HG03175 (cell line): ENCODE measurements around the gene ADAMTS14.

Experiments
- ATAC-seq: cut with Tn5 transposase; IDR thresholded peaks from one replicate; pipeline ENCODE4 v1.9.1; 2021; ENCODE audit warnings: mild to moderate bottlenecking, moderate library complexity; ENCODE audit not compliant: unreplicated experiment

The ADAMTS14 gene

DNA sequence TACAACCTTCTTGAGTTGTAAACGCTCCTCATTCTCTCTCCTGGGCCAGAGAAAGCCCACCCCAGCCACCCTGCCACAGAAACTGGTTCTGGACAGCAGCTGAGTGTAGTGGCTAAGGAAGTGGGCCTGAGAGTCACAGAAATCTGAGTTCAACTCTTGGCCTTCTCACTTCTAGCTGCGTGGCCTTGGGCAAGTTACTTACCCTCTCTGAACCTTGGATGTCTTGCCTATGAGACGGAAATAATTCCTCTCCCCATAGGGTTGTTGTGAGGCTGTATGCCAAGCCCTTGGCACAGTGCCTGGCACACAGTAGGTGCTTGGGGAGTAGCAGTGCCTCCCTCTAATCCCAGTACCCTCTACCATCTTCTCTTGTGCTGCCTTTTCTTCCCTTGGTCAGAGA, 51.5 kb downstream of the ADAMTS14 start:
- ATAC-seq, result no peak

DNA sequence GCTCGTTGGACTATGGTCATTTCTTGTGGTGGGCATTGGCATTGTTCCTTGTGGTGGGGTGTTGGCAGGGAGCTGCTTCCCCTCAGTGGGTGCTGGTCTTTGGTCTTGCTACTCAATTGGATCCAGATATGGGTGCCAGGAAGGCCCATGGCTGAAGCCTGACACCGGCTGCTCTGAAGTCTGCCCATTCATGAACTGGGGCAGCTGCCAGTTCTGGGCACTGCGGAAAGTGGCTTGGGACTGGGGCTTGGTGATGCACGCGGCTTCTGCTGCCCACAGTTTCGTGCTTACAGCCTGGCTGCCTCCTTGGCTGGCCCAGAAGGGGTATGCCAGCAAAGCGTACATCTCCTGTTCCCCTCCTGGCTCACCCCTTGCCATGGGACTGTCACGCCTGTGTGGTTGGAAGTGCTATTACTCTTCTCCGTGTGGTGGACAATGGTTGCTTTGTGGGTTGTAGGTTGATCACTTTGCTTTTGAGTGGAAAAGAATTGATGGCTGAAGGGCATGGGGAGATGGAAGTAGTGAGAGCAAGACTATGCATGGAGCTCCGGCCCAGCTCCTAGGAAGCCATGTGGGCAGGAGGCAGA, 54.7 kb downstream of the ADAMTS14 start:
- ATAC-seq, result no peak

DNA sequence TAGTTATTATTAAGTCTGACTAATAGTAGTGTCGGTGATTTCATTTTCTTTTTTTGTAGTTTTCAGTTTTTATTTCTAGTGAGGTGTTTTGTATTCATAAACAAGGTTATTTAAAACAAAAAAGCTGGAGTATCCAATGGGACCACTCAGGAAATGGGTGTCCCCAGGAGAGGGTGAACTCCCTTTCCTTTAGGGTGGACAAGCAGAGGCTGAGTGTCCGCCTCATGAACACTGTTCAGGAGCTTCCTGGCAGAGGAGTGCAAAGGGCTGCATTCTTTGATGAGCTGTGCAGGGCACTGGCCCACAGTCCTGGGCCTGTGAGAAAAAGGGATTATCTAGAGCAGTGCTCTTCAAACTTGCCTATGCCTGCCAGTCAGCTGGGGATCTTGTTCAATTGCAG, 56.0 kb downstream of the ADAMTS14 start:
- ATAC-seq, result no peak

DNA sequence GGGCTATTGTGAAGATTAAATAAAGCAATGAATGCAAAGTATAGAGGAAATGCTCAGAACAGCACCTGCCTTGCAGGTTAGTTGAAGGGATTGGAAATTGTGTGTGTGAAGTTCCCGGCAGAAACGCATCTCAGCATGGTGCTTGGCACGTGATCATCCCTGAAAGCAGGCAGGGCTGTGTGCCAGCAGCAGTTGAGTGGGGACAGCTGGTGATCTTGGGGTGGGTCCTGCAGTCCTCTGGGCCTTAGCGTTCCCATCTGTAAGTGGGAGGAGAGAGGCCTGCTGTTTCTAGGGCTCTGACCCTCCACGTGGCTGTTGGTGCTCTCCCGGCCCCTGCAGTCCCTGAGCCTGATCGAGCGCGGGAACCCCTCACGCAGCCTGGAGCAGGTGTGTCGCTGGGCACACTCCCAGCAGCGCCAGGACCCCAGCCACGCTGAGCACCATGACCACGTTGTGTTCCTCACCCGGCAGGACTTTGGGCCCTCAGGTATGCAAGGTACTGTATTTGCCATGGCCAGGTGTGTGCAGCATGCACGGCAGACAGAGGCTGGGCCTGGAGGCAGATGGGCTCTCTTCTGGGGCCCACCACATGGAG, 57.6 kb downstream of the ADAMTS14 start:
- no peak for ATAC-seq

DNA sequence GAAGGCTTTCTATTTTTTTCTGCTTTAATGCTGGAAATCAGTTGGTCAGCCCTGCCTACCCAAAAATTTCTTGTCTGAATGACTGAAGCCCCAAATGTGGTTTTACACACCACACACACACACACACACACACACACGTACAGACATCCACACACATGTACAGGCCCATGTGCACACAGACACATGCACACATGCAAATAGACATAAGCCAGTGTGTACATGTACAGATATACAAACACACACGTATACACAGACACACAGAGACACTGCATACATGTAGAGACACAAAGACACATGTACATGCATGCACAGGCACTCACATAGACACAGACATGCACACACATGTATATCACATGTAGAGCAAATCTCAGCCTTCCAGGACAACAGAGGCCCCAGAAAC, 58.6 kb downstream of the ADAMTS14 start:
- no peak for ATAC-seq

DNA sequence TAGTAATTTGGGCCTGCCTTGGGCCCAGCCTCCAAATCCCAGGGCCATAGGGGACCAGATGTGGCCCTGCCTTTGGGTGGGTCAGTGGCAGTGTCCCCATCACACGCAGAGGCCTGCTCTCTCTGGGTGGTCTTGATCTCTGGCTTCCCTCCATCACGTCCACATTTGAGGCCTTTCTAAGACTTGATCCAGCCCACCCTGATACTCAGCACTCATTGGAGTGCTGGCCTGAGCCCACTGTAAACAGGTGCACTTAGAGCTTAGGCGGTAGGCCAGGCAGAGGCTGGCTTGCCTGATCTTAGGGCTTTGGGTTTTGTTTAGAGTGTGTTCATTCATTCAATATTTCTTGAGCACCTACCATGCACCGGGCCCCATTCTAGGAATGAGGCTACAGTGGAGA, 60.3 kb downstream of the ADAMTS14 start:
- no peak for ATAC-seq

DNA sequence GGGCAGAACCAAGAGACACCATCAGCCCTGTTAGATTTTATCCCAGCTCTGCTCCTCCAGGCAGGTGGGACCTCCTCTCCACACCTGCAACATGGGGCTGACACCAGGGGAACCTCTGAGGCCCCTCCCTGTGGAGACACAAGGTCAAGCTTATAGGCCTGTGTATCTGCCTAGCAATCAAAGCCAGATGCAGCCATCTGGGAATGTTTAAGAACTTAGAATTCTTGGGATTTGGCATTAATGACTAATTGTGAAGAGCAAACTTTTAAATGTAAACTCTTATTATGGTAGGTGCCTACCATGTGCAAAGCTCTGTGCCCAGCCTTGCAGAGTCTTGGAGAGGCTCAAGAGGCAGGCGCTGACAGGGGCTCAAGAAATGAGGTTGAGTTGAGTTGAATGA, 60.7 kb downstream of the ADAMTS14 start:
- ATAC-seq, result no peak

DNA sequence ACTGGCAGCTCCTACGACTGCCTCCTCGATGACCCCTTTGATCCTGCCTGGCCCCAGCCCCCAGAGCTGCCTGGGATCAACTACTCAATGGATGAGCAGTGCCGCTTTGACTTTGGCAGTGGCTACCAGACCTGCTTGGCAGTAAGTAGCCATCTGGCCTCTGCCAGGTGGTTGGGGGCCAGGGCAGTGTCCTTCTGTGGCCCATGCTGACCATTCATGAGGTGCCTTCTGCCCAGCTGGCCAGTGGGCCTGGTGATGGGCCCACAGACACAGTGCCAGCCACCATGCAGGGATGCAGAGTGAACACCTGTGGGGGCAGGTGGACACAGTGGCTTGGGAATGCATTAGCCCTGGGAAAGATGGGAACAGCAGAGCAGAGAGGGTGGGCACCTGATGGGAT, 62.9 kb downstream of the ADAMTS14 start:
- ATAC-seq, result no peak

DNA sequence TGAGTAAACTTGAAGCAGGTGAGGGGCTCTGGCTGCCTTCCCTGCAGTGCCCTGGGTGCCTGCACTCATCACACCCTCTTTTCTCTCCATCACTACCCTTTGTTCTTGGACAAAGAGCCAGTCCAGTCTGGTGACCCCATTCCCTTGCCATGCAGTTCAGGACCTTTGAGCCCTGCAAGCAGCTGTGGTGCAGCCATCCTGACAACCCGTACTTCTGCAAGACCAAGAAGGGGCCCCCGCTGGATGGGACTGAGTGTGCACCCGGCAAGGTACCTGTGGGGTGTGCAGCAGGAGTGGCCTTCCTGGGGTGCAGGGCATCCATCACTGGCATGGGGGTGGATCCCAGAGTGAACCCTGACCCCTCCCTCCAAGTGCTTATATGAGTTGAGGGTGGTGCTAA, 64.2 kb downstream of the ADAMTS14 start:
- no peak for ATAC-seq

DNA sequence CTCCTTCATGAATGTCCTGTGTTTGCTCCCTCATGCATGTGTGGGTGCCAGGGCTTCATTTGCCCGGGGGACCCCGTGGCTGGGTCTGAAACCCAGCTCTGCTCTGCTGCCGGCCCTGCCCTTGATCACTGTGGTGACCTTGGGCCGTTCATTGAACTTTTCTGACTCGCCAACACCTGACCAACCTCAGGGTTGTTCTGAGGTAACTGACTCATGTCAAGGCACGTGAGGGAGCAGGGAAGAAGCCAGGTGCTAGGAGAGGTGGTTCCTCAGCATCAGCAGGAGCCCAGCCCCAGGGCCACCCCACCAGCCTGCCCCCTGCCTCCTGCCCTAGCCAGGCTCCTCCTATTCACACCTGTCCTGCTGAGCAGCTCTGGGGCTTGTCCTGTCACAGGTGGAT, 64.9 kb downstream of the ADAMTS14 start:
- ATAC-seq, result no peak

DNA sequence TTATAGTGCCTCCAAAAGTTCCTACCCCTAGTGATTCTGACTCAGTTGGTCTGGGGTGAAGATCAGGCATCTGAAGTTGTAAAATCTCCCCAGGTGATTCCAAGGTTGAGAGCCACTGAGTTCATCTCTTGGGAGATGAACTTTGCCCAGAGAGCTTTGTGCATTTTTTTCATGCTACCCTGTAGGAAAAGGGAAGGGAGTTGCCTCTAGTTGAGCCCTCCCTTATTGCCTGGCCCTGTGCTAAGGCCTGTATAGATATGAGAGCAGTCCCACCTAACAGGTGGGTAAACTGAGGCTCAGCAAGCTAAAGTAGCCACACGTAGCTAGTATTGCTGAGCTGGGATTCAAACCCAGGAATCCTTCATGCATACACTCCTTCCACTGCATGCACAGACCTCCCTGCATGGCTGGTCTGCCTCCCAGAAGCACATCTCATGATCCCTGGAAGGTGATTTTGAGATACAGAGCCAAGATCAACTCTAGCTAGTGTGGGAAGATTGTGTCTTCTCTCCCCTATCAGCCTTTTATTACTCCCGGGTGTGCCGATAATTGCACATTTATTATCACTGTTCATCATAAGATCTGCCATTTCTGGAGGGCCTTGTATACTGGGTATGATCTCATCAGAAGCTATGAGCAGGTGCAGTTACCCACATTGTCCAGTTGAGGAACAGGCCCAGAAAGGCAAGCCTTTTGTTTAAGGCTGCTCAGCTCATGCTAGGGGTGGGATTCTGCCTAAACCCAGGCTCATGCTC, 65.9 kb downstream of the ADAMTS14 start:
- ATAC-seq, result no peak

DNA sequence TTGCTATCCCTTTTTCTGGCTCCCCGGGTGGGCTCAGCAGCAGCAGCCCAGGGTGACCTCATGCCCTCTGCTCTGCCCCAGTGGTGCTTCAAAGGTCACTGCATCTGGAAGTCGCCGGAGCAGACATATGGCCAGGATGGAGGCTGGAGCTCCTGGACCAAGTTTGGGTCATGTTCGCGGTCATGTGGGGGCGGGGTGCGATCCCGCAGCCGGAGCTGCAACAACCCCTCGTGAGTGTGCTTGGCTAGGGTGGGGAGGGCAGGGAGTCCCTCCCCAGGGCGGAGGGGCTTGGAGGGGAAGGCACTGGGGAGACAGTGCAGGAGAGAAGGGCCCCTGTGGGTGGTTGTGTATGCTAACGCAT, 66.4 kb downstream of the ADAMTS14 start:
- ATAC-seq, result no peak

DNA sequence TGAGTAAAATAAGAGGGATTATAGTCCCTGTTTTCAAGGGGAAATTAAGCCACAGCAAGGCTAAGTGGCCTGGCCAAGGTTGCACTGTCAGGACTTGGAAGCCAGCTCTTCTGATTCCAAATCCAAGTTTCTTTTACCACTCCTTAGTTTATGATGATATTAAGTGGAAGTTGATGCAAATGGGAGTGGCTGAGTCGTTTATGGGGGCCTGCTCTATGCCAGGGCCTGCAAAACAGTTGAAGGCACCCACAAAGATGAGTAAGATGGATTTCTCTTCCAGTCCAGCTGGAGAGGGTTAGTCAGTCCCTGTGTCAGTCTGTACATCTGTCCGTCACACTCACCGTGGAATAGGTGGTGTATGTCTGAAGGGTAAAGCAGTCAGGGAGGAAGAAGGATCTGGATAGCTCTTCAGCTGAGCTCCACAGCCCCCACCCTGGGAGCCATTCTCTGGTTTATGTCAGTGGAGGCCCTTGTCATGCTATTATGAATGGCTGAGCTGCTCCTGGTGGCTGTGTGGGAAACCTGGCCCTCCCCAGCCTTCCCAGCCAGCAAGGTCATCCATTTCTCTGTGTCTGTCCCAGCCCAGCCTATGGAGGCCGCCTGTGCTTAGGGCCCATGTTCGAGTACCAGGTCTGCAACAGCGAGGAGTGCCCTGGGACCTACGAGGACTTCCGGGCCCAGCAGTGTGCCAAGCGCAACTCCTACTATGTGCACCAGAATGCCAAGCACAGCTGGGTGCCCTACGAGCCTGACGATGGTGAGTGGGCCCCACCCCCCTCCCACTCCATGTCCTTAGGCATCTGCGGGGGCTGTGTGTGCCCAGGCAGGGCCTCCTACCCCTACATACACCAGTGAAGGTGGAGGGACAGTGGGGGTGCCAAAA, 68.3 kb downstream of the ADAMTS14 start:
- no peak for ATAC-seq

DNA sequence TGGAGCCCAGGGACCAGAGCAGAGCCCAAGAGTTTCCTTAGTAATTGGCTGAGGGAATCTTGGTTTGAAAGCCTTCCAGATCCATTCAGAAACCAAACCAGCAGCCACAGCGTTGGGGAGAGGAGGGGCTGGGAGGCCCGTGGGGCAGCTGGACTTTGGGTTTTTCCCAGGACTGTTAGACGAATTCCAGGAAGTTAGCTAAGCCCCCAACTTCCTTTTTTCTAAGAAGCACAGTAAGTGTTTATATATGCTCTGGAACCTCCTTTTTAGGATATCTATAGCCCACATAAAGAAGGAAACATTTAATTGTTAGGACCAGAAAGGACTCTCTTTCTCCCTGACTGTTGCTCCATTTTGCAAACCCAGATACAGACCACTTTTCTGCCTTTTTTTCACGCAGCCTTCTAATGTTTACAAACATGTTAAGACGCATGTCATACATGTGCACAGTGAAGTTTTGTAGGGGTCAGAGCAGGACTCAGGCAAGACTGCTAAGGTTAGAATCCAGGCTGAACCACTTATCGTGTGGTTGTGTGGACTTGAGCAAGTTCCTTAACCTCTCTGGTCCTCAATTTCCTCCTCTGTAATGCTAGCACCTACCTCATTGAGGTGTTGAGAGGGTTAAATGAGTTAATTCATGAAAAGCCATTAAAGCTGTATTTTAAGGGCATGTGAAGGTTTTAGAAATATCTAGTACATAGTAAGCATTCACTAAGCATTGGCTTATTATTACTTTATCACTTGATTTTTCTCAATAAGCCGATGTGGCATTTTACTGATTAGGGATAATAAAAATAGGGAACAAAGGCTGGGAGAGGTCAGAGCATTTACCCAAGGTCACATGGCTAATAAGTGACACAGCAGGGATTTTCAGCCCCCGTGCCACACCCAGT, 70.5 kb downstream of the ADAMTS14 start:
- no peak for ATAC-seq

DNA sequence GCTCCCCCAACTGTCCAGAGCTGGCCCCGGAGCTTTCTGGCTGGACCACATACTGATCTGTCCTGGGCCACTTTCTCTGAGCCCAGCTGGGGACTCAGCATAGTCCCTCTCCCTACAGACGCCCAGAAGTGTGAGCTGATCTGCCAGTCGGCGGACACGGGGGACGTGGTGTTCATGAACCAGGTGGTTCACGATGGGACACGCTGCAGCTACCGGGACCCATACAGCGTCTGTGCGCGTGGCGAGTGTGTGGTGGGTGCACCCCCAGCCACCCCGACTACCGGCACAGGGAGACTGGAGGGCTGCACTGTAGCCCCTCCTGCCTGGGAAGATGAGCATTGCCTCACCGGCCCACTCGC, 71.1 kb downstream of the ADAMTS14 start:
- ATAC-seq, result no peak

DNA sequence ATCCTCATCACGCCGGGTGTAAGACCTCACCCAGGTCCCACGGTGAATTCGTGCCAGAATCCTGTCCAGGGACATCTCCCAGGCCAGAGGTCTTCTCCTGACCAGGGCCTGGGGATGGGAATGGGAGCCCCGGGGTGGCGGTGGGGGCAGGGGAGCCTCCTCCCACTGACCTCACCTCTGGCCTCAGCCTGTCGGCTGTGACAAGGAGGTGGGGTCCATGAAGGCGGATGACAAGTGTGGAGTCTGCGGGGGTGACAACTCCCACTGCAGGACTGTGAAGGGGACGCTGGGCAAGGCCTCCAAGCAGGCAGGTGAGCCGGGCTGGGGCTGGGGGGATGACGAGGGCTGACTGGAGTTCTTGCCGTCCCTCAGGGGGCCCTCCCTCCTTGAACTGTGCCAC, 71.6 kb downstream of the ADAMTS14 start:
- ATAC-seq, result no peak

DNA sequence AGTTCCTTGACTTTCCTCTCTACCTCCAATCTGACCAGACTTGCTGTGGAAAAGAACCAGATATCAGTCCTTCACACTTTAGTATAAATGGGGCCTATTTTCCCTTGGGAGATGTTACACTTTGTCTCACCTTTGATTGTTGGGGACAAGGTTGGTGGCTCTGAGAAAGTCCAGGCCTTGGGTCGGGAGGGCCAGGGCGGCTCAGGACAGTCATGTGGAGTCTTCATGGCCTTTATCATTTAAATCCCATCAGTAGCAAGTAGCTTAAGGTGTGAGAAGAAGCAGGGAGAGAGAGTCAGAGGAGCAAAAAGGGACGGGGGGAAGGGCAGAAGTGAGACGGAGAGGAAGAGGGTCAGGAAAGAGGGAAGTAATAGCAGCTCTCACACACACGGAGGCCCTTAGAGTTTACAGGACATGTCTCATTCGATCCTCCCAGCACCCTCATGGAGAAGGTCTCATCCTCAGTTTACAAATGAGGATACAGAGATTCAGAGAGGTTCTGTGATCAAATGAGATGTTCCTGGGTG, 72.4 kb downstream of the ADAMTS14 start:
- no peak for ATAC-seq

DNA sequence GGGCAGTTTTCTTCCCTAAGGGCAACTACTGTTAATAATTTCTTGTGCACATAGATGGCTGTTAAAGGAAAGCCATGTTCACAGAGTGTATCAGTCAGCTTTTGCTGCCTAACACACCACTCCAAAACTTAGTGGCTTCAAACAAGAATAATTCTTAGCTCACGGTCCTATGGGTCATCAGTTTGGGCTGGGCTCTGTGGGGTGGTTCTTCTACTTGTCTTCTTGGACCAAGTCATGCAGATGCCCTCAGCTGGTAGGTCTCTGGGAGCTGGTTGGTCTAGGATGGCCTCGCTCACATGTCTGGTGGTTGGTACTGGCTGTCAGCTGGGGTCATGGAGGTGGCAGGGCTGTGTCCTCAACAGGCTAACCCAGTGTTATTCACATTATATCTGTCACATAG, 73.2 kb downstream of the ADAMTS14 start:
- ATAC-seq, result no peak

DNA sequence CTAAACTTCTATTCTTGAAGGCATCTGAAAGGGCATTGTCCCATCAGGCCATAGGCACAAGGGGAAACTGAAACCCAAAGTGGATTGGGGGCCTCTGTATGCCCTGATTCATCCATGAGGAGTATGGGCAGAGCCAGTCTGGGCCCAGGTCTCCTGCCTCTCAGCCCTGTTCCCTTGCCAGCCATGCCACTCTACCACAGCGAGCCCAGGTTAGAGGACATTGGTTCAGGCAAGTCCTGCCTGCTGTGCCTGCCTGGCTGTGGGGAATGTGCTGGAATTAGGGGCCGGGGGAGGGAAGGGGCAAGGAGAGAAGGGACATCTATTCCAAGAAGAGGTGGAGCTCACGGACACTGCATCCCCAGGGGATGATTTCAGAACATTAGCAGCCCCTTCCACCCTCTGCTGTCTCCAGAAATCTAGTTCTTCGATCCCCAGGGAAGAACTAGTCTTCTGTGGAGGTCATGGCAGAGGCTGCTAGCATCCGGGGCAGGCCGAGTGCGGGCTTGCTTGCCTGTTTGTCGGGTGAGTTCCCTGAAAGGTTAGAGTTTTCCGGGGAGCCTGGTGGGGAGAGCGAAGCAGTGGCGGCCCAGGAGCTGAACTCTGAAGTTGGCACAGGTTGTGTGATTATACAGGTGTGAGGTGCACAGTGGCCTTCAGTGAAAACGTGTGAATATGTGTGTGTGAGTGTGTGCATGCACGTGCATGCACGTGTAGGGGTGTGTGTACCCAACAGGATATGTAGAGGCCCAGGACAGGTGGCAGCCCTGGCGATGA, 75.1 kb downstream of the ADAMTS14 start:
- ATAC-seq, result no peak

DNA sequence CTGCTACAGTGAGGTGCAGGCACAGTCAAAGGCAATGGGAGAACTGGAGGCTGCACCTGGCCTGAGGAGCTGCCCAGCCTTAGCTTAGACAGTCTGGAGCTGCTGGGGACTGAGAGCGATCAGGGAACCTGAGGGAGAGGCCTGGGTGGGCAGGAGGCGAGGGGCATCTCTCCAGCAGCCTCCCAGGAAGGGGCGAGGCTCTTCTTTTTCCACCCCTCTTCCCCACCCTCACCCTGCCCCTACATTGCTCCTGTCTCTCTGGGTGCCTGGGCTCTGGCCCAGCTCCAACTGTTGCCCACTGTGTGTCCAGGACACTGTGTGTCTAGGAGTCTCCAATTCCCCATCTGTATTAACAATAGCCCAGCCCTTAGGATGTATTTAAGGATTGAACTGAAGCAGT, 76.0 kb downstream of the ADAMTS14 start:
- ATAC-seq, result no peak
